ENCODE measurements around the gene MAPK8. TPM values are rescaled to one million over a fixed set of nuclear protein-coding genes. Genes with fewer than 3 reads are reported as not detected.

MAPK8 gene
- total and polyA plus RNA-seq, 4 donors, result 9.1 to 142 (median 24.2) TPM

DNA sequence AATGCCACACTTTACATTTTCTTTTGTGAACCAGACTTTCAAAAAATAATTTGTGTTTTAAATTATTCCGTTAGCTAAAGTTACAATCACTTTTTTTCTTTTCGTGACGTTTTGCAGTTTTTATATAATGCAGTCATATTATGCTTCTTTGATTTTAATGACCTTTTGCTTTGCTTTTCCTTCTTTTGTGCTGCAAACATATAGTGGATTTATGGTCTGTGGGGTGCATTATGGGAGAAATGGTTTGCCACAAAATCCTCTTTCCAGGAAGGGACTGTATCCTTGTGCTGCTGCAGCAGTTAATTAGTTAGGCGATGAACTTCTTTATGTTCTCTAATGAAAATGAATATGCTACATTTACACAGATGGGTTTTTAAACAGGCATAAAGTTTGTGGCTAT lies 117.4 kb downstream of the MAPK8 start:
- Histone ChIP-seq H3K27ac (ENCODE audit: low read depth in 1 of 2, low read length in 1 of 2) (no peak overlapping the region), H3K9me3 (ENCODE audit: control insufficient read depth in 4 of 4, insufficient read depth in 3 of 4, low read length in 3 of 4) (no peaks in the 10 kb centered on the region), H3K4me1 (ENCODE audit: control insufficient read depth in 5 of 5, insufficient read depth in 5 of 5, low read length in 5 of 5) (no peaks in the 10 kb centered on the region), H3K27me3 (ENCODE audit: control insufficient read depth in 3 of 3, insufficient read depth in 3 of 3, low read length in 2 of 3) (no peaks in the 10 kb centered on the region), H3K36me3 (ENCODE audit: control insufficient read depth in 4 of 4, insufficient read depth in 4 of 4, low read length in 4 of 4) (peaks cover 1 to 15% (median 5%) of the 10 kb centered on the region in 4 donors), H3K4me3 (no peak overlapping the region), H3K9ac (ENCODE audit: insufficient read depth in 1 of 2, low read length in 2 of 2) (no peak overlapping the region)
- ATAC-seq (ENCODE audit: insufficient read depth, low FRiP score) (no peak), DNase-seq (no peak)
- WGBS, 2 donors, result 95 to 96% methylated on average over 4 of the region's 4 CpGs
- no peak for TF ChIP-seq CTCF (IDR thresholded peaks at IDR 0.05; ENCODE audit: control extremely low read depth, extremely low read depth)

- DNase-seq (no peak), ATAC-seq (ENCODE audit: insufficient read depth, low FRiP score) (no peak)
- H3K27ac ChIP-seq (ENCODE audit: low read depth in 1 of 2, low read length in 1 of 2), result no peak overlapping the region
- no peak overlapping the region for H3K9ac ChIP-seq (ENCODE audit: insufficient read depth in 1 of 2, low read length in 2 of 2)
- H3K4me1 ChIP-seq (ENCODE audit: control insufficient read depth in 5 of 5, insufficient read depth in 5 of 5, low read length in 5 of 5), result no peaks in the 10 kb centered on the region
- WGBS, 2 donors, result 96 to 99% methylated on average over 3 of the region's 3 CpGs
- no peak for TF ChIP-seq CTCF (IDR thresholded peaks at IDR 0.05; ENCODE audit: control extremely low read depth, extremely low read depth)
- H3K4me3 ChIP-seq, result no peak overlapping the region
- no peaks in the 10 kb centered on the region for H3K9me3 ChIP-seq (ENCODE audit: control insufficient read depth in 4 of 4, insufficient read depth in 3 of 4, low read length in 3 of 4)
- H3K27me3 ChIP-seq (ENCODE audit: control insufficient read depth in 3 of 3, insufficient read depth in 3 of 3, low read length in 2 of 3), result no peaks in the 10 kb centered on the region
- H3K36me3 ChIP-seq (ENCODE audit: control insufficient read depth in 4 of 4, insufficient read depth in 4 of 4, low read length in 4 of 4), result peaks cover 1 to 29% (median 7%) of the 10 kb centered on the region in 4 donors
These were observed 122.4 kb downstream of the MAPK8 start for GRCh38 chr10:48428896-48429295.

DNA sequence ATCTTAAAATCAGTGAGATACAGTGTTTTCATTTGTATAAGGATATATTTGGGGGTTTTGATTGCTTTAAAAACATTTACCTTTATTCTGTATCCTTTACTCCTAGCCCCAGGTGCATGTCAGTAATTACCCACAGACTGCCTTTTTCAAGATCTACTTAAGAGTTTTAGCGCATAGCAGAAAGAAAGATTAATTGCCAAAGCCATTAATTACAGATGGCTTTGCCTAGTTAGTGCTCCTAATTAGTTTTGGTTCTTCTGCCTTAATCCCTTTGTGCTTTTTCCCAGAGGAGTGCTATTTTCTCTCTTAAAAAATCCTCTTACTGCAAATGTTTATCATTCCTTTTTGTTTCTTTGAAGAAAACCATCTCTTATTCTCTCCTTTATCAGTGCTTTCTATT lies 122.8 kb downstream of the MAPK8 start:
- Histone ChIP-seq H3K36me3 (ENCODE audit: control insufficient read depth in 4 of 4, insufficient read depth in 4 of 4, low read length in 4 of 4) (peaks cover 1 to 29% (median 7%) of the 10 kb centered on the region in 4 donors), H3K27me3 (ENCODE audit: control insufficient read depth in 3 of 3, insufficient read depth in 3 of 3, low read length in 2 of 3) (no peaks in the 10 kb centered on the region), H3K9me3 (ENCODE audit: control insufficient read depth in 4 of 4, insufficient read depth in 3 of 4, low read length in 3 of 4) (no peaks in the 10 kb centered on the region), H3K27ac (ENCODE audit: low read depth in 1 of 2, low read length in 1 of 2) (no peak overlapping the region), H3K9ac (ENCODE audit: insufficient read depth in 1 of 2, low read length in 2 of 2) (no peak overlapping the region), H3K4me1 (ENCODE audit: control insufficient read depth in 5 of 5, insufficient read depth in 5 of 5, low read length in 5 of 5) (no peaks in the 10 kb centered on the region), H3K4me3 (no peak overlapping the region)
- WGBS, 2 donors, result 93 to 98% methylated on average over 1 of the region's 1 CpG
- TF ChIP-seq CTCF (IDR thresholded peaks at IDR 0.05; ENCODE audit: control extremely low read depth, extremely low read depth), result no peak
- DNase-seq (no peak), ATAC-seq (ENCODE audit: insufficient read depth, low FRiP score) (no peak)

DNA sequence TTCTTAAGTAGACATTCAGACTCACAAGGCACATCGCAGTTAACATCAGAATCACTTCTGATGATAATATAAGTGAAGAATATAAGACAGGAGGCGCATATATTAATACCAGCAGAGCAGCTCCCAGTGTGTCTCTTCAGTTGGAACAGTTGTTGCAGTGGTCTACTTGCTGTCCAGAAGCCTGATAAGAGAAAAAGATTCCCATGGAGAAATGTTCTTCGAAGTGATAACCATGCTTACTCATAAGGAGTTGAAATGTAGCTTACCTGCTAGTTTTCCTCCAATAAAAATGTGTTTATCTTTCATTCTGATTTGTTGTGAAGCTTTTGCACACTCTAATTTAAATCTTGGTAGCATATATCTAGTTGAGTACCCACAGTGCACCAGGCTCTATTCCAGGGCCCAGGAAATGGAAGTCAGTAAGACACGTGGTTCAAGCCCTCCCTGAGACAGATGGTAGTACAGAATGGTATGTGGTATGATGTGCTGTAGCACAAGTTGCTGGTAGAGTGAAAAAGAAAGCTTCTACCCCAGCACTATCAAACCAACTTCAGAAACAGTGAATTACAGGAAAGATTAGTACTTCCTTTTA lies 124.0 kb downstream of the MAPK8 start:
- Histone ChIP-seq H3K4me1 (ENCODE audit: control insufficient read depth in 5 of 5, insufficient read depth in 5 of 5, low read length in 5 of 5) (no peaks in the 10 kb centered on the region), H3K9ac (ENCODE audit: insufficient read depth in 1 of 2, low read length in 2 of 2) (no peak overlapping the region), H3K27me3 (ENCODE audit: control insufficient read depth in 3 of 3, insufficient read depth in 3 of 3, low read length in 2 of 3) (no peaks in the 10 kb centered on the region), H3K36me3 (ENCODE audit: control insufficient read depth in 4 of 4, insufficient read depth in 4 of 4, low read length in 4 of 4) (peaks cover 4 to 34% (median 11%) of the 10 kb centered on the region in 4 donors), H3K9me3 (ENCODE audit: control insufficient read depth in 4 of 4, insufficient read depth in 3 of 4, low read length in 3 of 4) (no peaks in the 10 kb centered on the region), H3K4me3 (no peak overlapping the region), H3K27ac (ENCODE audit: low read depth in 1 of 2, low read length in 1 of 2) (no peak overlapping the region)
- DNase-seq, result no peak
- TF ChIP-seq CTCF (IDR thresholded peaks at IDR 0.05; ENCODE audit: control extremely low read depth, extremely low read depth), result no peak
- ATAC-seq (ENCODE audit: insufficient read depth, low FRiP score), result no peak
- WGBS, 2 donors, result 83 to 88% methylated on average over 4 of the region's 4 CpGs
